H4 (cell line): ENCODE data around the gene FAF1. TPM values are rescaled to one million over a fixed set of nuclear protein-coding genes. Genes with fewer than 3 reads are reported as not detected.

Source experiments
- DNase-seq: peaks from one replicate; pipeline ENCODE4 v3.0.0-alpha.2; 2015; ENCODE audit warnings: low spot score
- total RNA-seq: library from RNA; depleted of rRNA; stranded (reverse); fragments of >200 nt; shearing (Covaris generic); gene quantifications from 2 replicates; pipeline ENCODE4 v1.2.3, GENCODE V29; 2014; rRNA removed

The FAF1 gene
- total RNA-seq, 1 experiment from 2014 or later, result 91.9 TPM

GRCh38 chr1:50416553-50417453 lies 543.3 kb downstream of the FAF1 start:
- no peak for DNase-seq

- DNase-seq, result no peak
Measured at GRCh38 chr1:50416150-50416527, 543.9 kb downstream of the FAF1 start.

- no peak for DNase-seq
Measured at GRCh38 chr1:50415235-50416149, 544.6 kb downstream of the FAF1 start.

- DNase-seq, result no peak
Measured at GRCh38 chr1:50414853-50415234, 545.2 kb downstream of the FAF1 start.

- DNase-seq, result no peak
Measured at GRCh38 chr1:50412813-50413476, 547.1 kb downstream of the FAF1 start.

GRCh38 chr1:50405814-50406213 lies 554.3 kb downstream of the FAF1 start:
- no peak for DNase-seq

GRCh38 chr1:50393522-50394120 lies 566.4 kb downstream of the FAF1 start:
- no peak for DNase-seq

Other genes starting within 250 kb of the FAF1 start
- gene CDKN2C, start 10.0 kb upstream of the FAF1 start, total RNA-seq, result 167 and 185 TPM in 2 replicates
- gene C1orf185, start 142.0 kb upstream of the FAF1 start, total RNA-seq, result not detected in 2 replicates